Naive B cell (primary cell): ENCODE measurements around the gene LCN15. TPM values are rescaled to one million over a fixed set of nuclear protein-coding genes. Genes with fewer than 3 reads are reported as not detected.
A peak's percentile ranks its signal among the peaks of the same experiment; 100 is the strongest.

Experiments used
- ATAC-seq, 2 donors: fragments of 150-1000 bp; cut with Tn5 transposase; 2 replicates each; pipeline ENCODE4 v1.10.0; 2021; ENCODE audit warnings: low read depth in 2 of 2, mild to moderate bottlenecking in 2 of 2, moderate library complexity in 2 of 2
- DNase-seq: peaks from one replicate; pipeline ENCODE4 v3.0.0; 2022
- H3K27ac Mint-ChIP-seq, 6 donors: one replicate each; pipeline ENCODE4 v1.8.0; 2020 to 2022; ENCODE audit warnings: mild to moderate bottlenecking in 6 of 6, mixed read lengths in 6 of 6, moderate library complexity in 5 of 6, inconsistent platforms in 2 of 6
- H3K27me3 Mint-ChIP-seq, 3 donors: one replicate each; pipeline ENCODE4 v1.8.0; 2021 to 2022; ENCODE audit warnings: mixed read lengths in 3 of 3, mild to moderate bottlenecking in 1 of 3
- H3K36me3 Mint-ChIP-seq, 2 donors: one replicate each; pipeline ENCODE4 v1.8.0; 2020 to 2022; ENCODE audit warnings: mixed read lengths in 2 of 2, inconsistent platforms in 1 of 2, mild to moderate bottlenecking in 1 of 2
- H3K4me1 Mint-ChIP-seq, 3 donors: one replicate each; pipeline ENCODE4 v1.8.0; 2020 to 2022; ENCODE audit warnings: mixed read lengths in 3 of 3, inconsistent platforms in 1 of 3, mild to moderate bottlenecking in 1 of 3, moderate library complexity in 1 of 3
- H3K4me3 Mint-ChIP-seq, 8 donors: one replicate each; pipeline ENCODE4 v1.8.0; 2020 to 2022; ENCODE audit warnings: mild to moderate bottlenecking in 8 of 8, mixed read lengths in 8 of 8, moderate library complexity in 8 of 8, inconsistent platforms in 2 of 8
- H3K9me3 Mint-ChIP-seq, 7 donors: one replicate each; pipeline ENCODE4 v1.8.0; 2020 to 2022; ENCODE audit warnings: mixed read lengths in 7 of 7, mild to moderate bottlenecking in 5 of 7, inconsistent platforms in 2 of 7, moderate library complexity in 1 of 7
- polyA plus RNA-seq, 6 donors: library from polyadenylated mRNA; unstranded; fragments of 300-500 nt; fragmentation: Illumina TruSeq; gene quantifications; one replicate each; pipeline ENCODE4 v1.2.3, GENCODE V29; 2021; ENCODE audit warnings: low read depth in 6 of 6

LCN15 gene
- polyA plus RNA-seq, 6 donors from 2014 or later: 0.09 TPM; not detected in 5

DNA sequence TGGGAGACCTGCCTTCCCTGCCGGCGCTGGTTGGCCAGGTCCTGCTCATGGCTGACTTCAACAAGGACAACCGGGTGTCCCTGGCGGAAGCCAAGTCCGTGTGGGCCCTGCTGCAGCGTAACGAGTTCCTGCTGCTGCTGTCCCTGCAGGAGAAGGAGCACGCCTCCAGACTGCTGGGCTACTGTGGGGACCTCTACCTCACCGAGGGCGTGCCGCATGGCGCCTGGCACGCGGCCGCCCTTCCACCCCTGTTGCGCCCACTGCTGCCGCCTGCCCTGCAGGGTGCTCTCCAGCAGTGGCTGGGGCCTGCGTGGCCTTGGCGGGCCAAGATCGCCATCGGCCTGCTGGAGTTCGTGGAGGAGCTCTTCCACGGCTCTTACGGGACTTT lies 41.4 kb downstream of the LCN15 start:
- ATAC-seq (no peak), DNase-seq (no peak)
- Mint-ChIP-seq H3K4me1 (peaks cover 25 to 55% (median 50%) of the 10 kb centered on the region in 3 donors), H3K4me3 (no peak overlapping the region), H3K27me3 (peaks cover 0 to 3% (median 0%) of the 10 kb centered on the region in 3 donors), H3K9me3 (no peaks in the 10 kb centered on the region), H3K27ac (peak overlapping the region in 1 of 6 donors; percentile 63), H3K36me3 (peaks cover 7 to 22% of the 10 kb centered on the region in 2 donors)

DNA sequence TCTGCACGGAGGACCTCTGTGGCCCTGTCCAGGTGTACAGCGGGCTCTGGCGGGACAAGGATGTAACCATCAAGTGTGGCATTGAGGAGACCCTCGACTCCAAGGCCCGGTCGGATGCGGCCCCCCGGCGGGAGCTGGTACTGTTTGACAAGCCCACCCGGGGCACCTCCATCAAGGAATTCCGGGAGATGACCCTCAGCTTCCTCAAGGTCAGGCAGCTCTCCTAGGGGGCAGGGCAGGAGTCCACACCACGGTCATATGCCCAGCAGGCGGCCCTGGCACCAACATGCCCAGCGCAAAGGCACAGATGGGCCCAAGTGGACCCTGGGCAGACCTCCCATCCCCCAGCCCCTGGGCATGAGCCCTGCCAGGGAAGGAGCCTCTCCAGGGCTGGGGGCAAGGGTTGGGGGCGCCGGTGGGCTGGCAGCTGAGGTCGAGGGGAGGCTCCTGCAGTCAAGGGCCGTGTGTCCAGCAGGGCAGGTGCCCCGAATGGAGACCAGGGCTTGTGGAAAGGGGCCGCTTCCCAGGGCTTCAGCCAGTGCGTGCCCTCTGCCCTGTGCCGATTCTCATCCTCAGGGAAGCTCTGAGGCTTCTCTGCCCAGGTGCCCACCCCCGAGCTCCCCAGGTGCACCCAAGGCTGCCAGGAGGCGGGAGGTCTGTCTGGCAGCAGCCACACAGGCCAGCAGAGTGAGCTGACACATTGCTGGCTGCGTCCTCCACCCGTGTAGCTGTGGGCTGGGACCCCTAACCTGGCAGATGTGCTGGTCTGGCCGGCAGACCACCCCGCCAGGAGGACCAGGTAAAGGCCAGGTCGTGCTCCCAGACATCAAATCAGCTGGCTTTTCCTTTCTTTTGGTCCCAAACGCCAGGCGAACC lies 42.0 kb downstream of the LCN15 start:
- H3K9me3 Mint-ChIP-seq: no peaks in the 10 kb centered on the region
- H3K27ac Mint-ChIP-seq: no peak overlapping the region
- no peak overlapping the region for H3K4me3 Mint-ChIP-seq
- DNase-seq (no peak), ATAC-seq (no peak)
- H3K36me3 Mint-ChIP-seq: peaks cover 7 to 22% of the 10 kb centered on the region in 2 donors
- peaks cover 0 to 3% (median 0%) of the 10 kb centered on the region in 3 donors for H3K27me3 Mint-ChIP-seq
- peaks cover 24 to 61% (median 52%) of the 10 kb centered on the region in 3 donors for H3K4me1 Mint-ChIP-seq

DNA sequence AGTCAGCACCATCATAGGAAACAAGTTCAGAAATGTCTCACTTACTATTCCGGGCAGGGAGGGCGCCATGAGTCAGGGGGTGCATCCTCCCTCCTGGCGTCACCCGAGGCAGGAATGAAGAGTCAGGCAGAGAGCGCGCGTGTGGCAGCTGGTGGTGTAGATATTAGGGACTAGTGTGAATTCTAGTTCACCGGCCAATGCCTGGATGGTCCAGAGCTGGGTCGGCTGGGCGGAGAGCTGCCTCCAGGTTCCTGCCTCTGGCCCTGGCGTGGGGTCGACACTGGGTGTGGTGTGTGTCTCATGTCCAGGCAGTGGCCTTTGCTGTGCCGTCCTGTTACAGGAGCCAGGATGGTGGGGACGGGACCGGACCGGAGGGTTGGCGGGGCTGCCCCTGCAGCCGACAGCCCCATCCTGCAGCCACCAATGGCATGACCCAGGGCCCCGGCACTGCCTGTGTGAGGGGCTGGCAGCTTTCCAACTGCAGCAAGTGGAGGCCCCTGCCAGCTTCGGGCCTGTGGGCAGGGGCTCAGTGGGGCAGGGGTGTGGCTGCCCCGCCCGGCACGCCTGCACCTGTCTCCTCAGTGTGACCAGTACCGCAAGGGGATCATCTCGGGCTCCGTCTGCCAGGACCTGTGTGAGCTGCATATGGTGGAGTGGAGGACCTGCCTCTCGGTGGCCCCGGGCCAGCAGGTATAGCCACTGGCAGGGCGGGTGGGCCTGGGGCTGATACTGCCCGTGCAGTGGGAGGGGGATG lies 42.8 kb downstream of the LCN15 start:
- Mint-ChIP-seq H3K27ac (peak overlapping the region in 3 of 6 donors; percentile 25 to 60 (median 56)), H3K4me3 (peak overlapping the region in 5 of 8 donors; percentile 9 to 80 (median 42)), H3K36me3 (peaks cover 2 to 17% of the 10 kb centered on the region in 2 donors), H3K27me3 (no peaks in the 10 kb centered on the region), H3K4me1 (peaks cover 19 to 54% (median 44%) of the 10 kb centered on the region in 3 donors), H3K9me3 (no peaks in the 10 kb centered on the region)
- ATAC-seq (no peak), DNase-seq (no peak)

DNA sequence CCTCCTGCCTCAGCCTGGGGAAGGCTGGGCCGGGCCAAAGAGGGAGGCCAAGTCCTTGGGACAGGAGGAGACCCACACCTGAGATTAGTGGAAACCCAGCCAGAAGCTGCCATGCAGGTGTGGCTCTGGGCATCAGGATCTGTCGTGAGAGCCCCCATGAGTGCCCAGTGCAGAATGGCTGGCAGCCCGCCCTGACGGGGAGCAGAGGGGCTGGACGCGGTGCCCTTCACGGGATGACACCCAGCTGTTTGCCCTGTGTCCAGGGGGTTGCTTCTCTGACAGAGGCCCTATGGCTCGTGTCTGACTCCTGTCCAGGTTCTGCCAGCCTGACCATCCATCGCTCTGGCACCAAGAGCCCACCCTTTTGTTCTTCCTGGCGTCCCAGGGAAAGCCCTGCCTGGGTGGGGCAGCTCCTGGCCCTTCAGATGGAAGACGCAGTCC lies 43.4 kb downstream of the LCN15 start:
- peaks cover 18 to 52% (median 40%) of the 10 kb centered on the region in 3 donors for H3K4me1 Mint-ChIP-seq
- H3K27me3 Mint-ChIP-seq: no peaks in the 10 kb centered on the region
- H3K4me3 Mint-ChIP-seq: peak overlapping the region in 4 of 8 donors; percentile 9 to 80 (median 40)
- ATAC-seq: no peak
- no peak for DNase-seq
- no peaks in the 10 kb centered on the region for H3K9me3 Mint-ChIP-seq
- H3K36me3 Mint-ChIP-seq: peaks cover 0 to 13% of the 10 kb centered on the region in 2 donors
- H3K27ac Mint-ChIP-seq: peak overlapping the region in 2 of 6 donors; percentile 25 to 56

DNA sequence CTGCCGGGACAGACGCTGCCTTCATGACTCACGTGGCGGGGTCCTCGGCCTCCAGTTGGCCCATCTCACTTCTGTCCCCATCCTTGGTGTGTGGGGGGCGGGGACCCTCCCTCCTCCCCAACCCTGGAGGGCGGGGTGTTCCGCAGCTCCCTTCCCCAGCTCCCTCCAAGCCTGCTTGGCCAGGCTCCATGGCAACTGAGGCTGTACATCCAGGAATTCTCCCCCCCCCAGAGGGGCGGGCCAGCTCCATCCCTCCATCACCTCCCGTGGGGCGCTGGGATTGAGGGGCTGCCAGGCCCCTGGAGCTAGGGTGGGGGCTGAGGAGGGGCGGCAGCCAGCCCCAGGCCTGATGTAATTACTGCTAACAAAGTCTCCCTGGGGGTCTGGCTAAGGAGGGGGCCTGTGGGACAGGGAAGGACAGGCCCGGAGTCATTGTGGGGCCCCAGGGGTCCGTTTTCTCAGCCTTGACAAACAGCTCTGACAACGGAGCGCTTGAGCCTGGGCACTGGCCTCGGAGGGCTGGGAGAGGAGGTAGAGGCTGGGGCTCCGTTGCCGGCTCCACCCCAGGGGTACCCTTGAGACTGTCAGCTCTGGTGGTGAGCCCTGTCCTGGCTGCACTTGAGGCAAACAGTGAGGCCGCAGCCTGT lies 43.9 kb downstream of the LCN15 start:
- peaks cover 21 to 57% (median 39%) of the 10 kb centered on the region in 3 donors for H3K4me1 Mint-ChIP-seq
- H3K4me3 Mint-ChIP-seq: peak overlapping the region in 2 of 8 donors; percentile 36 to 37
- no peaks in the 10 kb centered on the region for H3K27me3 Mint-ChIP-seq
- H3K9me3 Mint-ChIP-seq: no peaks in the 10 kb centered on the region
- no peak for DNase-seq
- H3K36me3 Mint-ChIP-seq: peaks cover 0 to 13% of the 10 kb centered on the region in 2 donors
- ATAC-seq: no peak
- peak overlapping the region in 3 of 6 donors; percentile 47 to 82 (median 56) for H3K27ac Mint-ChIP-seq

DNA sequence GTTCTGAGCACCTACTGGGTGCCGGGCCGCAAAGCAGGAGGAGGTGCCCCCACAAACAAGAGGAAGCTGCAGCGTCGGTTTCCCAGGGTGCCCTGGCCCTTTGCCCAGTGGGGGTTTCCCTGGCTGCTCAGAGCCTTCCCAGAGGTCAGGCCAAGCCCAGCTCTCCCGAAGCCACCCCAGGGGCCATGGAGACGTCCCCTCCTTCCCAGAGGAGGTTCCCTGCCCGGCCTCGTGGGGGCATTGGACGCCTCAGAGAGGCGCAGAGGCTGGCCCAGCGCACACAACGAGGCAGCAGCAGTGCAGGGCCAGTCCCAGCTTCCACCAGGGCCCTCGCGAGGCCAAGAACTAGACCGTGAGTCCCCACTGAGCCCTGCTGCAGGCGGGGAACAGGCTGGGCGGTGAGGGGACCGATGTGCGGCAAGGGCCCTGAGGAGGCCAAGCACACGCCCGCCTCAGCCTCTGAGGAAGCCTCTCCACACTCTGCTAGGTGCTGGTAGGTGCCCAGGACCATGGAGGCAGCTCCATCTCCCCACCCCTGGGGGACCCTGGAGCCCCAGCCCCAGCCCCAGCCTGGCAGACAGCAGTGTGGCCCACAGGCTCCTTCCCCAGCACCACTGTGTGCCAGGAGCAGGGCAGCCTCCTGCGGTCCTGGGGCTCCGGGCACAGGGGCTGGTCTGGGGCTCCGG lies 45.0 kb downstream of the LCN15 start:
- H3K4me1 Mint-ChIP-seq: peaks cover 23 to 61% (median 33%) of the 10 kb centered on the region in 3 donors
- H3K4me3 Mint-ChIP-seq: peak overlapping the region in 5 of 8 donors; percentile 55 to 70 (median 61)
- no peaks in the 10 kb centered on the region for H3K27me3 Mint-ChIP-seq
- DNase-seq (peak; percentile 44), ATAC-seq (peak; percentile 59 to 67)
- peaks cover 0 to 10% of the 10 kb centered on the region in 2 donors for H3K36me3 Mint-ChIP-seq
- peak overlapping the region in 4 of 6 donors; percentile 41 to 77 (median 69) for H3K27ac Mint-ChIP-seq
- no peaks in the 10 kb centered on the region for H3K9me3 Mint-ChIP-seq

DNA sequence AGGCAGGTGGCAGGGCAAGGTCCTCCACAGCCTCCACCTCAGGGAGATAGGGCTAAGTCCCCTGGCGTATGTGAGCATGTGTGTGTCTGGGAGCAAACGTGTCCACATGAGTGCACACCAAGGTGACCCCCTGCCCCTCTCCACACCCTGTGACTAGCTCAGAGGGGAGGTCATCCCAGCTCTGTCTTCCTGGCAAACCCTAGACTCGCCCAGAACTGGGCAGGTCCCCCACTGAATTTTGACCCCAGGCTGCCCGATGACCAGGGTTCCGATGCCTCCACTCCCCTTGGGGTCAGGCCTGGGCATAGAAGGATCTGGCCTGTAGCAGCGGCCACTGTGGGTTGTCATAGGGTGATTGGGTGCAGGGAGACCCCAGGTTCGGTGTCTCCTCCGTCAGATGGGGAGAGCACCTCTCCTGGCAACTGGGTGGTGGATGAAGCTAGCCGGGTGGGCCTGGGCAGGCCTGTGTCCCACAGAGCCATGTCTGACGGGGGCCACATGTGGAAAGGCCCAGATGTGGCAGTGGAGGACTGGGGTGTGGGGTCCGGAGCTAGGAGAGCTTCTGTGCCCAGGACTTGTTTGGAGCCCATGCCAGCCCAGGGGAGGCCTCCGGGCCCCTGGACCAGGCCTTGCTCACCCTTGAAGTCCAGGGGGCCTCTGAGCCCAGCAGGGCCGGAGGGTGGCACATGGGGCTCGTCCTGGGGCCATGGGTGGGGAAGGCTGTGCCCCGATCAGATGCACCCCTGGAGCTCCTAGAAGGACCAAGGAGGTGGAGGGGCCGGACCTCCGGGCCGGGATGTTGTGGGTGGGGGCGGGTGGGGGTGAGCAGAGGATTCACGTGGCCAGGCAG lies 45.7 kb downstream of the LCN15 start:
- Mint-ChIP-seq H3K4me1 (peaks cover 27 to 61% (median 33%) of the 10 kb centered on the region in 3 donors), H3K27ac (peak overlapping the region in 3 of 6 donors; percentile 69 to 80 (median 78)), H3K36me3 (peaks cover 0 to 2% of the 10 kb centered on the region in 2 donors), H3K4me3 (peak overlapping the region in 5 of 8 donors; percentile 47 to 70 (median 61)), H3K27me3 (no peaks in the 10 kb centered on the region), H3K9me3 (no peaks in the 10 kb centered on the region)
- DNase-seq: no peak
- no peak for ATAC-seq

DNA sequence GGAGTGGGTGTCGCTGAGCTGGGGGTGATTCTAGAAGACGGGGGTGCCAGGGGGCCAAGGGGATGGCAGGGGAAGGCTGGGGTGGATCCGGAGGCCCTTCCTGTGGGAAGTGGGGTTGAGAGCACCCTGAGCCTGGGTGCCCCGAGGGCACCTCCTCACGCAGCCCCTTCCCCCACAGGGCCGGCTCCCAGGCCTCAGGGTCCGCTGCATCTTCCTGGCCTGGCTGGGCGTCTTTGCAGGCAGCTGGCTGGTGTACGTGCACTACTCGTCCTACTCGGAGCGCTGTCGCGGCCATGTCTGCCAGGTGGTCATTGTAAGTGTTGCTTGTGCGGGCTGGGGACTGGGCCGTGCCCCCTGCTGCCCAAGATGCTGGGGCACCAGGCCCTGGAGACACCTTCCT lies 46.9 kb downstream of the LCN15 start:
- H3K27me3 Mint-ChIP-seq: no peaks in the 10 kb centered on the region
- peak overlapping the region in 2 of 8 donors; percentile 9 to 23 for H3K4me3 Mint-ChIP-seq
- ATAC-seq (no peak), DNase-seq (no peak)
- peaks cover 31 to 60% (median 36%) of the 10 kb centered on the region in 3 donors for H3K4me1 Mint-ChIP-seq
- no peaks in the 10 kb centered on the region for H3K9me3 Mint-ChIP-seq
- H3K27ac Mint-ChIP-seq: peak overlapping the region in 1 of 6 donors; percentile 78
- no peaks in the 10 kb centered on the region for H3K36me3 Mint-ChIP-seq

DNA sequence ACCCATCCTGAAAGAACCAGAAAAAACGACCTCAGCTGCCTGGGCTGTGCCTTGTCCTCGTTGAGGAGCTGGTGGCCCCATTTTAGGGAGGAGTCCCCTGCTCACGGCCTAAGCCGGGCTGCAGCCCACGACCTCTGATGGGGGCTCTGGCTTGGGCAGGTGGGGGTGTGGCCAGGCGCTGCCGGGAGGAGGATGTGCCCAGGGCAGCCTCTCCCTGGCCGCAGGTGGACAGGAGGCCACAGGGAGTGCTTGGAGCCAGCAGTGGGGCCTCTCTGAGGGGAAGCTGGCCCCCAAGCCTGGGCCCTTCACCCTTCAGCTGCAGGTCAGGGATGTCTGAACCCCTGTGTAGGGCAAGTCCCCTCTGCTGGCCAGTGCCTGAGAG lies 49.4 kb downstream of the LCN15 start:
- DNase-seq: no peak
- Mint-ChIP-seq H3K9me3 (no peaks in the 10 kb centered on the region), H3K4me3 (peak overlapping the region in 5 of 8 donors; percentile 69 to 89 (median 82)), H3K27me3 (peaks cover 0 to 15% (median 0%) of the 10 kb centered on the region in 3 donors), H3K4me1 (peaks cover 31 to 51% (median 44%) of the 10 kb centered on the region in 3 donors), H3K36me3 (no peaks in the 10 kb centered on the region), H3K27ac (peak overlapping the region in 2 of 6 donors; percentile 56 to 79)
- no peak for ATAC-seq

DNA sequence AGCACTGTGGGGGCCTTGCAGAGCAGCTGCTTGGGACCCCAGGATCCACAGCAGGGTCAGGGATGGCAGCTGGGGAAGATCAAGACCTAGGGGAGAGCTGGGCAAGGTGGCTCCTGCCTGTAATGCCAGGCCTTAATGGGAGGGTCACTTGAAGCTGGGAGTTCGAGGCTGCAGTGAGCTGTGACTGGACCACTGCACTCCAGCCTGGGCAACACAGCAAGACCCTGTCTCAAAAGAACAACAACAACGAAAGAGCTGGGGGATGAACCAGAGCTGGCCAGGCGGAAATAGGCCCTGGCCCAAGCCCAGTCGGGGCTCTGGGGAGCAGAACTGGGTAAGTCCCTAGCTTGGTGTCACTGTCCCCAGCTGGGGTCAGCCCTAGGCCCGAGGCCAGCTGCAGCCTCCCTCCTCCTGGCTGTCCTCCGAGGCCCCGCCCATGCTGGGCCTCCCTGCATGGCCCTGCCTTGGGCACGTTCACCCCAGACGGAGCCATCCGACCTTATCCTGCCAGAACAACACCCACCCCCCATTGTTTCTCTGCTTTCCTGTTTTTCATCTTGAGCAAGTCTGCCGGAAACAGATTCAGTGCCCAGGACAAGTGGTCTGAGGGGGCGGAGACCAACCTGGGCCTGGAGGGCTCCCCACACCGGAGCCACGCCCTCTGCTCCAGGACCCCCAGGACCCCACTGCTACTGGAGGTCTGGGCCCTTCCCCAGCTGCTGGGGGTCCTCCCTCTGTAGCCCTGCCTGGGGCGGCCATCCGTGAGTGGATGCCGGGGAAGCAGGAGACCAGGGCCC lies 50.0 kb downstream of the LCN15 start:
- H3K9me3 Mint-ChIP-seq: no peaks in the 10 kb centered on the region
- peaks cover 0 to 15% (median 0%) of the 10 kb centered on the region in 3 donors for H3K27me3 Mint-ChIP-seq
- no peaks in the 10 kb centered on the region for H3K36me3 Mint-ChIP-seq
- DNase-seq (no peak), ATAC-seq (peak in 1 of 2 donors; percentile 21)
- H3K27ac Mint-ChIP-seq: peak overlapping the region in 3 of 6 donors; percentile 75 to 84 (median 79)
- peak overlapping the region in 7 of 8 donors; percentile 69 to 89 (median 85) for H3K4me3 Mint-ChIP-seq
- H3K4me1 Mint-ChIP-seq: peaks cover 31 to 49% (median 43%) of the 10 kb centered on the region in 3 donors

DNA sequence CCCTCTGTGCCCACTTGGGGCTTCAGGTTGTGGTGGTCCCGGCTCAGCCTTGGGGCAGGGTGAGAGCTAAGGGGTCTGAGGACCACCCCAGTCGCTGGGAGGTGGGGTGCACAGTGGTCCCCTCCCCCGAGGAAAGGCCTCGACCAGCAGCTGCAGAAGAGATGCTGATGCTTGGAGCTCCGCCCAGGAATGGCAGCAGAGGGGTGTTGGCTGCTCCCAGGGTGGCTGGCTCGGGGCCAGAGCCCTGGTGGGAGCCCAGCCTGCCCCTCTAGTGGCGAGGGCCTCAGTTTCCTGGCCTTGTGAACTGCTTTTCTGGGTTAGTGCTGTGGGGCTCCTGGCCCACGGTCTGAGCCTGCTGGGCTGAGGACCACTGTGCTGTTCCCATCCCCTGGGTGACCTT lies 50.8 kb downstream of the LCN15 start:
- H3K27me3 Mint-ChIP-seq: peaks cover 0 to 15% (median 0%) of the 10 kb centered on the region in 3 donors

More for the DNA sequence above, 50.8 kb downstream of the LCN15 start:
- H3K9me3 Mint-ChIP-seq: no peaks in the 10 kb centered on the region
- peak overlapping the region; percentile 41 to 89 (median 83) for H3K4me3 Mint-ChIP-seq
- peaks cover 29 to 41% (median 39%) of the 10 kb centered on the region in 3 donors for H3K4me1 Mint-ChIP-seq
- no peak for DNase-seq
- ATAC-seq: no peak
- H3K36me3 Mint-ChIP-seq: no peaks in the 10 kb centered on the region
- peak overlapping the region in 3 of 6 donors; percentile 63 to 79 (median 72) for H3K27ac Mint-ChIP-seq
